GM15510 (cell line): ENCODE results near the gene UFD1.

Experiments used
- POLR2A ChIP-seq: IDR thresholded peaks from 3 replicates; pipeline ENCODE4 v1.6.1; 2011; ENCODE audit warnings: borderline replicate concordance; ENCODE audit not compliant: insufficient read length; ENCODE audit errors: extremely low read depth

The UFD1 gene

DNA sequence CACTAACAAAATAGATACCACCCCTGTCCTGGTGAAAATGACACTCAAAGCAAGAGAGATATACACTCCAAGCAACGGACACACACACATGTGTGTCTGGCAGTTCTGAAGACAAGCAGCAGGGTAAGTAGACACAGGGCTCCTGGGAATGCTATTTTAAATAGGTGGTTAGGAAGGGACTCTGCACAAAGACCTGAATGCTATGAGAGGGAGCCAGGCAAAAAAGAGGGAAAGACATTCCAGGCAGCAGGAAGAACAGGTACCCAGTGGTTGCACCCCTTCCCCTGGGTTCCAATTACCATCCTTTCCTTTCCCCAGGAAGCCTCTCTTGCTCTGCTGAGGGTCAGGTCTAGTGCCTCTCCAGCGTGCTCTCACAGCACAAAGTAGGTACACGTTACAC is 3.0 kb downstream of the UFD1 start:
- no peak for TF ChIP-seq POLR2A

DNA sequence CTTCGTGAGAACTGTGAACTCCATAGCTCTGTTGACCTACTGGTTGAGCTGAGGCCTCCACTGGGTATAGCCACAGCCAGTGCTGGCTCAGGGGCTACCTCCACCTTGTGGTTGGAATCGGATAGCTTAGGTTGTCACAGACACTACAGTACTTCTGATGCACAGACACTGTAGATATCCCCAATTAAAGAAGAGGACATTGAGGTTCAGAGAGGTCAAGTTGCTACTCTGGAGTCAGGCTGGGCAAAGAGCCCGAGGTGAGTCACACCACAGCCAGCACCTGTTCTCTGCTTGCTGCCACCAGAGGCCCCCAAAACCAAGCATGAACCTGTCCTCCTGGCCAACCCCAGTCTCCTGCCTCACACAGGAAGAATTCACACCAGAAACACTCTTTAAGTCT is 5.4 kb downstream of the UFD1 start:
- TF ChIP-seq POLR2A = no peak

DNA sequence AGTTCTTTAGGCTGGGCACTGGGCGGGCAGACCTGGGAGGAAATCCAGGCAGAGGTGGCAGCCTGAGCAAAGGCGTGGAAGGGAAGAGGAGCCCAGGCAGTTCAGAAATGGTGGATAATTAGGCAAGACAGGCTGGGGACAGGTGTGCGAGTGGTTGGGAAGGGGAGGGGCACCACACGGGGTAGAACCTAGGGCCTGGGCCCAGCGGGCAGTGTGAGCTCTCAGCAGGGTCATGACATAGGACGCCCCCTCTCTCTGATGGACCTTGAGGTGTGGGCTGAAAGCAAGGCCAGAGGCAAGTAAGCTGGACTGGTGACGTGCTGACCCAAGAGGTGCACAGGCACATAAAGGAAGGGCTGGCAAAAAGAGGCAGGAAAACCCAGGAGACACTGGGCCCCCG is 6.8 kb downstream of the UFD1 start:
- TF ChIP-seq POLR2A = no peak

DNA sequence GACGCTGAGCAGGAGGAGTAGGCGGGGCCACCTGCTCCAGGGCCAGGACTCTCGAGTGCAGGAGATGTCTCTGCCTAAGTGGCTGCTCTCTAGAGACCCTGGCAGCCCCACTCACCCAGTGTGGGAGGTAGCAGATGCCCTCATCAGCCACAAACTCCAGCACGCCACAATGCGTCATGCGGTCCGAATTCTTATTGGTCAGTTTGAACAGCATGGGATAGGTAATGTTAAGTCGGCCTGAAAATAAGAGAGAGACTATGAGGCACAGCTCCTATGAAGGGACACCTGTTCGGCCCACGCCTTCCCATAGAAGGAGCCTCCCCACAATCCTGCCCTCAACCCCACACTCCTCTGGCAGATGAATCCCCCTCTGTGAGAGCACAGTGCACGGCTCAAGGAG is 7.4 kb downstream of the UFD1 start:
- no peak for TF ChIP-seq POLR2A

DNA sequence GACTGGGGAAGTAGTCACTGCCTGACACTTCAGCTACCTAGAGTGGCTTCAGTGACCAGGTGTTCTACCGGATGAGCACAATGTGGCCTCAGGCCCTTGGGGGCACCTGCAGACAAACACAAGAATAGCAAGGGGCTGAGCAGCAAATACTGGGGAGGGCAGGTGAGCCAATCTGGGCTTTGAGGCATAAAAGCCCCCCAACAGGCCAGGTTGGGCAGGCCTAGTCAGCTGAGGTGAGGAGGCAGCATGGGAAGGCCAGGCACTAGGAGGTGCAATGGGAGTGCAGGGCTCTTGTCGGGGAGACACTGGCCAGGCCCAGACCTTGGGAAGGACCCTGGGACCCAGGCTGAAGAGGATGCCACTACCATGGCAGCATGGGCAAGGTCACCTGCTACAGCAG is 9.0 kb downstream of the UFD1 start:
- TF ChIP-seq POLR2A = no peak

DNA sequence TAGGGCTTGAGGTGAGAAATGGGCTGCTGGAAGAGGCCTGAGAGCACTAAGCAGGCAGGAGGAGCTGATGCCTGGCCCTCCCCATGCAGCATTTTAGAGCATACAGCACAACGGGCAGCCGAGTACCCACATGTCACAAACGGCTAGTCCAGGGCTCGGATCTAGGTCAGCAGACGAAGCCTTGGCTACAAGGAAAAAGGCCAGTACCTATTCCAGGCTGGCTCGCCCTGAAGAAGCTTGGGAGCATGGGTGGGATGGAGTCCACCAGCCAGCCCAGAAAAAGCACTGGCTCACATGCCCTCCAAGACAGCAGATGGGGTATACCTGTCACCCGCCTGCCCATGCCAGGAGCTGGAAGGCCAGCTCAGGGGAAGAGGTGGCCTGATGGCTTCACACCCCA is 9.6 kb downstream of the UFD1 start:
- no peak for TF ChIP-seq POLR2A

DNA sequence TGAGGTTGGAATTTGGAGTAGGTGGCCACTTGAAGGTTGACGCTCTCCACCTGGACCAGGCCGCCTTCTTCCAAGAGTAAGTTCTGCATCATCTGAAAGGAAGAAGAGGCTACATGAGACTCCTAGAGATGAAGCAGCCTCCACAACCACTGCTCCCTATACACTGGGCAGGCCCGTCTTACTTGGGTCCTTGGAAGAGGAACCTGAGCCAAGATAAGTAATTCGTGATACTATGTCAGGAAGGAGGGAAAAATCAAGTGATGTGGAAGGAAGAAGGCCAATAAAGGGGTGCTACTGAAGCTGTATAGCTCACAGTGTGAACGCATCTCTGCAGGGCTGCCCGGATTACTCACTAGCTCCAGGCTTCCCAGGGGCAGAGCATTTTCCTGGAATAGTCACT is 11.1 kb downstream of the UFD1 start:
- no peak for TF ChIP-seq POLR2A

DNA sequence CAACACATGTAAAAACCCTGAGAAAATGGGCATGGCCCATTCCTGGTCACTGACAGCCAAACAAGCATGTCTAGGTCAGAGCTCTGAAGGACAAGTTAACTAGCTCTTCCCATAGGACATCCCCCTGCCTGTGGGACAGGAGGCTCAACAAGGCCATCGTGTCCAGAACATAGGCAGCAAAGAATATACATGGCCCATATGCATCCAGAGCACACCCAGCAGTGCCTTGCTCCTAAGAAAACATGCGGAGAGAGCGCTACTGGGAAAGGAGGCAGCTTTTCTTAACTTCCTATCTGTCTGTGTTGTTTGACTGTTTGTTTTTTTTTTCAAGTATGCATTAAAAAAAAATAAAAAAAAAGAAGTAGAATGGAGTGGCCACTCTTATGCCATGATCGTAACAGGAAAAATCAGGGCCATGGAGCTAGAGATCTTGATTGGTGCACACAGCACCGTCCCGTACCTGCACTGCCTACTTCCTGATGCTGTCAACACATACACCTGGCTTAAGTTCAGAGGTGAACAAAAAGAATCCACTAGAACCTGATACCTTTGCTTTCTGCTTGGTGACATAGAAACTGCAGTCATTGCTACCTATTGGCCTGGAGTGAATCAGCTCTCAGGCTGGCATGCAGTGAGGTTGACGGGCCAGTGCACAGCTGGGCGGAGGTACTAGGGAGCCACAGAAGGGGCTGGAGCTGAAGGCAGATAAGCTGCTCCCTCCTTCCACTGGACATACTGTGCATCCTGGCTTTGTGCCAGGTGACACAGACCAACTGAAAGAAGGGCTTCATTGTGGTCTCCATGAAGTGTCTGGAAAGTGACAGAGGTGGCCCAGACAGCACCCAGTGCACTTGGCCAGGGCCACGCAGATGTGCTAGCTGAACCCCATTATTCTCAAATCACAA is 11.9 kb downstream of the UFD1 start:
- TF ChIP-seq POLR2A = no peak

DNA sequence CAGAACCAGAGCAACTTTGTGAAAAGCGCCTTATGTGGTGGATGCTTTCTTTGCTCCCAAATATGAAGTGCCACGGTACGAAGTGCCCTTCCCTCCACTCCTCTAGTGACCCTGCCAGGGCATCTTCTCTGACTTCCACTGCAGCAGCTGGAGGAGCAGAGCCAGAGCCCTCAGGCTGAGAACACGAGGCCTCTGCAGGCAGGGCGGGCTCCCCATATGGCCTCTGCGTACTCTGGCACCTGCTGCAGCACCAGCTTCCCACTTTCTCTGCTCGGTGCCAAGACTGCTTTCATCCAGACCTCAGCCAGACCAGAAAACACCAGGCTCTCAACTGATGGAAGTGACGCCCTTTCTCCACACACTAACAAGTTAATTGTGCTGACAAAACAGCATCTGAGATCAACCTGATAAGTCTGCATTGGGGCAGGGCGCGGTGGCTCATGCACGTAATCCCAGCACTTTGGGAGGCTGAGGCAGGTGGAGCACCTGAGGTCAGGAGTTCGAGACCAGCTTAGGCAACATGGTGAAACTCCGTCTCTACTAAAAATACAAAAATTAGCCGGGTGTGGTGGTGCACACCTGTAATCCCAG is 12.8 kb downstream of the UFD1 start:
- TF ChIP-seq POLR2A = no peak

DNA sequence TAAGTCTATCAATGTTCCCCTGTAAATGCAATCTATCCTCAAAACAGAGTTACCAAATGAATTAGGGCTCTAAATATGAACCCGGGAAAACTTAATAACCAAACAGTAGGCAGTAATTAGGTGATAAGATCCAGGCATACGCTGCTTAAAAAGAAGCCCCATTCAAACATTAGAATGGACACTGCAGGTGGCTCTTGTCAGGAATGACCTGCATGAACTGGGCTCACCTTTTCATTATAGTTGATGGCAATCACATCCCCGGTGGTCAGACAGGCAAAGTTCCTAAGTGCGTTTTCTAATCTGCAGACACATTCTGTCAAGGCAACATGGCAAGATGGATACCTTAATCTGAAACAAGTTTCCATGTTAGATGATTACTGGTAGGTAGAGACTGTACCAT is 14.0 kb downstream of the UFD1 start:
- TF ChIP-seq POLR2A = no peak

DNA sequence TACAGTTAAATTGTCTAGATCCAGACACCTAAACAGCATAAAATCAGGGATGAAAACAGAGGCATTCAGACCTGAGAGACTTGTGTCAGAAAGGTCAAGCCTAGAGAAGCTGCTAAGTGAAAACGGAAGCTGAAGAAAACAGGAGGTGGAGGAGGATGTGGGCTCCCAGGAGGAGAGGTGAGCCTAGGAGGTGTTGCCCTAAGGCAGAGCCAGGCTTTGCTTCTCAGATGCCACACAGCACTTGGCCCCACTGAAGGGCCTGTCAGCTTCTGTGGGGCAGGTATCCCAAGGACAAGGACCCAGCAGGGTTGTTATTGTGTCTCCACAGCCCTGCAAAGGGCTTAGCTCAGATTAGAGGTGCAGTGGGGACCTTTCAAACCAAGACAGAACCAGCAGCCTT is 14.4 kb downstream of the UFD1 start:
- no peak for TF ChIP-seq POLR2A

DNA sequence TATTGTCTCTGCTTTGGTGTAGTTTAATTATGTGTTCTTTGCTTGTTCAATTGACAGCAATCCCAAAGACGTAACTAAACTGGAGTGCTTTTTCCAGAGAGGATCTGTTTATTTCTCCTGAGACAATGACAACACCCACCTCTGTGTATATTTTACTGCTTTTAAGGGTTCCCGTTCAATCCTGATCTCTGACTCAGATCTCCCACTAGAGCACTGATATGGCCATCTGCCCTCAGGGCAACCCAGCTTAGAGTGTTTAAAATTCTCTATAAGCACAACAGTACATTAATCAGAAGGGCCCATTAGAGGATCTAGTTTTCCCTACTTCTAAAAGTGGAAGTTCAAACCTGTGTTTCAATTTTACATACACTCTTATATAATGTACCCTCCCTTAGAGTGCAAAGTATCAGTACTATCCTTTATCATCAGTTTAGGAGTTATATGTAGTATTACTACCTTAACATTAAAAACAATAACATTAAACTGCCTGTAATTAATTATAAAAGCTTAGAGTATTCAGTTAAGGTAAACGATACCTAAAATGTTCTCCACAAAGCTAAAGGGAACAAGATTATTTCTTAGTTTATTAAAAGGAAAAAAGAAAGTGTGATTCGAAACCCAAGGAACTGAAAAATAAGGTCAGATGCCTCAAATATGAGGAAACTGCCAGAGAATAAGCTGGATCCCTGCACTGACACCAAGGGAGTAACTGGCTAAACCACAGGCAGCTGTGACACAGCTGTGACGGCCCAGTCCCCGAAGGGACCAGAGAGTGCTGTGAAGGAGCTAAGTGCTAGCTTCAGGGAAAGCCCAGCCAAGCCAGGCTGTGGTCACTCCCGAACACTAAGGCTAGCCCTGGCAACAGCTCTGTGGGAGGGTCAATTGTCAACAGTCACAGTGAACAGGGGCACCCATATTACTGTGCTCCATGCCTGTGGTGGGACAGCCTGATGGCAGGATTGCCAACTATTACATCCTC is 15.2 kb downstream of the UFD1 start:
- TF ChIP-seq POLR2A = no peak

DNA sequence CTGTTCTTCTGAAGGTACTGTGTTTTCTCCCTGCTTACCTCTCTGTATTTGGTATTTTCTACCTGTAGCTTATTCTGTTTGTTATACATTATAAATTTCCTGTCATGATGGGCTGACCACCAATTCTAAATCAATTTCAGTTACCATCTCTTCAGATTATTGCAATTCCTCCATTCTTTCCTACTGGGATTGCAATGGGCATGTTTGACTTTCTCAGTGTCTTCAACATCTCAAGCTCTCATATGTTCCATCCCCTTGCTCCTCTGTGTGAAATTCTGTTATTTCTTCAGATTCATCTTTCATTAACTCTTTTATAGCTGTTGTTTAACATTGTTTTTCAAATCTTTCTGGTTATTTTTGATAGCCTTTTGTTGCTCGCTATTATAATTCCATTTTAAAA is 16.0 kb downstream of the UFD1 start:
- TF ChIP-seq POLR2A = no peak

DNA sequence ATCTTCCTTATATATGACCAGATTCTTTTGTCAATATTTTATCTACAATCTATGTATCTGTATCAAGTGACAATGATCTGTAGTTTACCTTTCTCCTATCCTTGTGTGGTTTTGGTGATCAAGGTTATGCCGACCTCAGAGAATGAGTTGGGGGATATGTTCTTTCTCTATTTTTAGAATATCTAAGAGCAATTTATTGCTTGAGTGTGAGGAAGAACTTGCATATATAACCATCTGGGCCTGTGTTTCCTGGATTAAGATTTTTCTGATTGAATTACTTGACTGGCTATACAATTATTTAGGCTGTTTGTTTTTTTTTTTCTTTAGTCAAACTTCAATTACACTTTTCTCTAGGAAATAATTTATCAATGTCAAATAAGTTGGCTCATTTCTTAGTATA is 17.5 kb downstream of the UFD1 start:
- no peak for TF ChIP-seq POLR2A

DNA sequence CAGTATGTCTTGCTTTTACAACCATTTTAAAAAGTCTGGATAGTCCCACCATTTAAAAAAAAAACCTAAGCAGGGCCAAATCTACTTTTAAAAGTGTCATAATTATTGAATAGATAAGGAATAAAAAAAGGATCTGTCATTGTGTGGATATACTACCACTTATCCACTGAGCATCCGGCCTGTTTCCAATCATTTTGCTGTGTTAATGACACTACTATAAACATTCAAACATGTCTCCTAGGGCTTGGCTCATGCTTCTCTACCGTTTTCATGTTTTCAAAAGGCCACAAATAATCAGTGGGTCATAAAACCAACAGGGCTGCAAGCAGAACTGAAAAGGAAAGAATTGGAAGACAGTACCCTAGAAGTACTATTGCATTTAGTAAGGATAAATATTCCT is 19.0 kb downstream of the UFD1 start:
- no peak for TF ChIP-seq POLR2A

DNA sequence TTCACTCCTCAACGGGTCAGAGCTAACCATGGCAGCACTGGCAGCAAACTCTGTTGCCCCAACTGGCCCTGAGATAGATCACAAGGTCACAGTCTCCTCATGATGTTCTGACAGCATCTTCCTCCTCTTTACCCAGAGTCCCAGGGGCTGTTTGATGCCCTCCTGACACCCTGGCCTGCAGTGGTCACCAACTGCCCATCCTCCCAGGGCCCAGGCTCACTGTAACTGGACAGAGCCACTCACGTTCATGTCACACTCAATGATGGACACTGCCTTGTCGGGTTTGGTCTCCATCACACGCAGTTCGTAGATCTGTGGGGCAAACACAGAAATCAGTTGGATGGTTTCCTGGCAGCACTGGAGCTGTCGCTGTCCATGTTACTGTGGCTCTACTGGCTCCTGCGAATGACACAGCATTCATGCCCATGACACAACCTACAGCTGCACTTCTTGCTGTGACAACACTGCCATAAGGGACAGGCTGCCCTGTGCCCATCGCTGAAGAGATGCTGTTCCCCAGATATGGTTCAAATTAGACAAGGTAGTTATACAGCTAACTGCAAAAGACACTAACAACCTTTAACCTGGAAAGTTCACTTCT is 21.1 kb downstream of the UFD1 start:
- no peak for TF ChIP-seq POLR2A

DNA sequence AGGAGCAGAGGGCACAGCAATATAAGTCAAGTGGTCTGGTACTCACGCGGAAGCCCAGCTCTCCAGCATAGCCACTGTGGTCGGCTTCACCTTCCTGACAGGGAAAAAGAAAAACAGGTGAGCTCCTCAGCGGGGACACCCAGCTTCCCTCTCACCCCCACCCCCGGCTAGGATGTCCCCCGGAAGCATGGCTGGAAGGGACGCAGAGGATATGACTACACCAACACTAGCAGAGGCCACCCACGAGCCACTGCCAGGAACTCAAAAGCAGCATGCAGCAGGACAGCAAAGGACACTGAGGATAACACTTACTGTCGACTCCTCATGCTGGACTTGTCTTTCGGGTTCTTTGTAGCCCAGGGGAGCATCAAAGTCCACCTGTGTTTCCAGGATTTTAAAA is 22.5 kb downstream of the UFD1 start:
- no peak for TF ChIP-seq POLR2A
